Aorta (tissue), 5 donors: ENCODE results near the gene PPP1R1B. TPM values are rescaled to one million over a fixed set of nuclear protein-coding genes. Genes with fewer than 3 reads are reported as not detected.
"Not testable (repeated sequence)": the region's sequence is repeated elsewhere in the genome, so short reads cannot be mapped to it uniquely, and the experiment has no call there.

Experiments
- ATAC-seq: fragments of 200-7000 bp; cut with Tn5 transposase; one replicate; pipeline ENCODE4 v1.9.1; 2022; ENCODE audit warnings: moderate library complexity; ENCODE audit not compliant: low FRiP score
- DNase-seq, 2 donors: peaks; one replicate each; pipeline ENCODE4 v3.0.0-alpha.2; 2020
- H3K27ac ChIP-seq, 2 donors: one replicate each; pipeline ENCODE4 v1.5.1; 2013; ENCODE audit warnings: low read length in 2 of 2, mild to moderate bottlenecking in 2 of 2, moderate library complexity in 2 of 2, control low read depth in 1 of 2, inconsistent platforms in 1 of 2, low read depth in 1 of 2
- H3K27me3 ChIP-seq, 2 donors: one replicate each; pipeline ENCODE4 v1.6.1; 2013; ENCODE audit warnings: control low read depth in 1 of 2, low read length in 1 of 2, mild to moderate bottlenecking in 1 of 2, moderate library complexity in 1 of 2; ENCODE audit not compliant: insufficient read depth in 2 of 2, control insufficient read depth in 1 of 2
- H3K36me3 ChIP-seq, 2 donors: one replicate each; pipeline ENCODE4 v1.6.1; 2013; ENCODE audit warnings: control low read depth in 1 of 2, low read length in 1 of 2, mild to moderate bottlenecking in 1 of 2; ENCODE audit not compliant: insufficient read depth in 2 of 2, control insufficient read depth in 1 of 2
- H3K4me1 ChIP-seq, 2 donors: one replicate each; pipeline ENCODE4 v1.6.1; 2013; ENCODE audit warnings: low read length in 2 of 2, control low read depth in 1 of 2, mild to moderate bottlenecking in 1 of 2, moderate library complexity in 1 of 2; ENCODE audit not compliant: insufficient read depth in 2 of 2, control insufficient read depth in 1 of 2
- H3K4me3 ChIP-seq, 2 donors: one replicate each; pipeline ENCODE4 v1.5.1; 2013; ENCODE audit warnings: low read length in 2 of 2, control low read depth in 1 of 2, mild to moderate bottlenecking in 1 of 2
- H3K9me3 ChIP-seq: one replicate; pipeline ENCODE4 v1.6.1; 2013; ENCODE audit warnings: mild to moderate bottlenecking, low read length; ENCODE audit not compliant: control insufficient read depth
- WGBS, 2 donors: extraction: QIAGEN DNeasy Blood & Tissue Kit; methylation state at CpG; one replicate each; pipeline ENCODE4 v1.1.7; 2013; 5-methylcytosine and 5-hydroxymethylcytosine counted together
- intact Hi-C, 2 donors: fragments of 100-400 bp; cut with DNase I; formaldehyde crosslinking; loops; one replicate each; pipeline versions ENCODE4 v1.14.2 to v1.15.0; 2022
- long read RNA-seq, 2 donors: library from polyadenylated mRNA; unstranded; transcript quantifications; one replicate each; pipeline ENCODE4 v2.0.0, GENCODE V29; 2020 to 2021
- polyA plus RNA-seq, 2 donors: library from polyadenylated mRNA; stranded (reverse); fragments of 200-250 nt; gene quantifications; one replicate each; pipeline ENCODE4 v1.2.3, GENCODE V29; 2013
- total RNA-seq, 2 donors: library from RNA; stranded (reverse); fragmentation: NEBNext Ultra II Directional; extraction: Animal tissue kit (Norgen Biotek cat#: 25700); gene quantifications; one replicate each; pipeline ENCODE4 v1.2.1, GENCODE V29; 2021
- donor health status: healthy with polysubstance abuse.
- donor health status: Bipolar disorder and iron deficiency.
- donor health status: DM: no; HTN: no; CAD: no.
- donor health status: DM: no; HTN: no; CAD: no.
- donor health status: DM: yes; HTN: yes; CAD: no.

The PPP1R1B gene
- total RNA-seq, result 1 to 10 TPM; 1.0 to 2.5 TPM
- 10 to 100 TPM in 1 of 2 donors, not detected in 1; 13.5 TPM for polyA plus RNA-seq
- long read RNA-seq, donor 1, result 0 reads
- long read RNA-seq, donor 2, result 0 reads

GRCh38 chr17:39626171-39627046 lies at the start of gene PPP1R1B:
Gene PPP1R1B, plus strand, starts transcription at chr17:39626952. Its CDS starts 441 bp downstream, at chr17:39627393.
- DNase-seq (no peak), ATAC-seq (no peak)
- intact Hi-C loops, result no loop called here
- no peak within 1 kb of the TSS for H3K27ac ChIP-seq
- 16% methylated on average over 29 of the region's 29 CpGs for WGBS, 2 donors
- no peaks in the 10 kb centered on the region for H3K9me3 ChIP-seq
- no peaks in the 10 kb centered on the region for H3K4me1 ChIP-seq
- H3K36me3 ChIP-seq, result no peaks in the 10 kb centered on the region
- H3K27me3 ChIP-seq, result no peaks in the 10 kb centered on the region
- peak within 1 kb of the TSS in 1 of 2 donors; percentile 4 for H3K4me3 ChIP-seq

GRCh38 chr17:39578272-39578671 lies 48.5 kb upstream of the PPP1R1B start:
- Histone ChIP-seq H3K4me1 (no peaks in the 10 kb centered on the region), H3K27ac (no peak overlapping the region), H3K36me3 (no peaks in the 10 kb centered on the region), H3K9me3 (no peaks in the 10 kb centered on the region), H3K4me3 (no peak overlapping the region), H3K27me3 (no peaks in the 10 kb centered on the region)
- ATAC-seq, result no peak
- intact Hi-C loops, result no loop called here
- WGBS, 2 donors, result 82 to 87% methylated on average over 2 of the region's 2 CpGs
- DNase-seq, result no peak

GRCh38 chr17:39579318-39580081 lies 47.3 kb upstream of the PPP1R1B start:
- DNase-seq (no peak), ATAC-seq (no peak)
- no peaks in the 10 kb centered on the region for H3K36me3 ChIP-seq
- no peaks in the 10 kb centered on the region for H3K27me3 ChIP-seq
- H3K27ac ChIP-seq, result no peak overlapping the region
- H3K4me3 ChIP-seq, result no peak overlapping the region
- intact Hi-C loops, result no loop called here
- WGBS, 2 donors, result 66 to 73% methylated on average over 8 of the region's 8 CpGs
- no peaks in the 10 kb centered on the region for H3K9me3 ChIP-seq
- no peaks in the 10 kb centered on the region for H3K4me1 ChIP-seq

- Histone ChIP-seq H3K27me3 (no peaks in the 10 kb centered on the region), H3K27ac (no peak overlapping the region), H3K4me1 (no peaks in the 10 kb centered on the region), H3K4me3 (no peak overlapping the region), H3K9me3 (no peaks in the 10 kb centered on the region), H3K36me3 (no peaks in the 10 kb centered on the region)
- intact Hi-C loops, result no loop called here
- no peak for DNase-seq
- 87 to 89% methylated on average over 7 of the region's 7 CpGs for WGBS, 2 donors
- ATAC-seq, result no peak
These were observed 46.7 kb upstream of the PPP1R1B start for GRCh38 chr17:39580082-39580468.

GRCh38 chr17:39581071-39581758 lies 45.5 kb upstream of the PPP1R1B start:
- Histone ChIP-seq H3K27ac (no peak overlapping the region), H3K4me3 (no peak overlapping the region), H3K4me1 (no peaks in the 10 kb centered on the region), H3K27me3 (no peaks in the 10 kb centered on the region), H3K36me3 (no peaks in the 10 kb centered on the region), H3K9me3 (no peaks in the 10 kb centered on the region)
- DNase-seq, result no peak
- WGBS, 2 donors, result 90 to 91% methylated on average over 20 of the region's 20 CpGs
- ATAC-seq, result no peak
- intact Hi-C loops, result no loop called here

GRCh38 chr17:39581759-39582085 lies 45.0 kb upstream of the PPP1R1B start:
- WGBS, 2 donors, result 85 to 90% methylated on average over 4 of the region's 4 CpGs
- H3K4me1 ChIP-seq, result no peaks in the 10 kb centered on the region
- ATAC-seq (no peak), DNase-seq (no peak)
- no peak overlapping the region for H3K4me3 ChIP-seq
- intact Hi-C loops, result no loop called here
- H3K9me3 ChIP-seq, result no peaks in the 10 kb centered on the region
- no peak overlapping the region for H3K27ac ChIP-seq
- H3K36me3 ChIP-seq, result no peaks in the 10 kb centered on the region
- no peaks in the 10 kb centered on the region for H3K27me3 ChIP-seq

GRCh38 chr17:39582658-39583057 lies 44.1 kb upstream of the PPP1R1B start:
- intact Hi-C loops, result no loop called here
- no peak overlapping the region for H3K4me3 ChIP-seq
- ATAC-seq, result no peak

GRCh38 chr17:39590180-39590579 lies 36.6 kb upstream of the PPP1R1B start:
- H3K4me3 ChIP-seq, H3K9me3 ChIP-seq, H3K27ac ChIP-seq, ATAC-seq, intact Hi-C loops, H3K27me3 ChIP-seq, H3K36me3 ChIP-seq, DNase-seq, H3K4me1 ChIP-seq: not testable (repeated sequence)
- 72 to 74% methylated on average over 2 of the region's 2 CpGs for WGBS, 2 donors

More at GRCh38 chr17:39582658-39583057, 44.1 kb upstream of the PPP1R1B start:
- DNase-seq, result no peak
- Histone ChIP-seq H3K27ac (no peak overlapping the region), H3K36me3 (no peaks in the 10 kb centered on the region), H3K4me1 (no peaks in the 10 kb centered on the region), H3K27me3 (no peaks in the 10 kb centered on the region), H3K9me3 (no peaks in the 10 kb centered on the region)
- WGBS, 2 donors, result 37 to 55% methylated on average over 2 of the region's 2 CpGs
